SK-N-SH (cell line): ENCODE results near the gene EEIG1. TPM values are rescaled to one million over a fixed set of nuclear protein-coding genes. Genes with fewer than 3 reads are reported as not detected.

Experiments
- CTCF ChIA-PET: fragments of 300-600, 350-600 bp; formaldehyde crosslinking; extraction: SDS; loops from one replicate; lab custom pipeline; 2021; lab: Yijun Ruan, JAX
- POLR2A ChIA-PET: fragments of 350-600 bp; sonication (Branson Sonifier 250); formaldehyde crosslinking; extraction: SDS; loops from one replicate; lab custom pipeline; 2020; ENCODE audit warnings: antibody characterized with exemption, inconsistent platforms; lab: Yijun Ruan, JAX
- DNase-seq: peaks from one replicate; pipeline ENCODE4 v3.0.0; 2012
- H2AFZ ChIP-seq: fragments of 200-600 bp; sonication (generic); 2 replicates; pipeline ENCODE4 v1.8.1; 2016; ENCODE audit warnings: antibody characterized with exemption, mild to moderate bottlenecking, low read depth
- H3F3A ChIP-seq: fragments of 200-600 bp; sonication (generic); replicated peaks from 2 replicates; pipeline ENCODE3; 2016; ENCODE audit warnings: antibody characterized with exemption, mild to moderate bottlenecking; ENCODE audit not compliant: insufficient read depth
- H3K27ac ChIP-seq, 2 experiments: fragments of 200-500 bp in 1 of 2; fragments of 200-600 bp in 1 of 2; sonication (Bioruptor generic) in 1 of 2; sonication (generic), shearing (Covaris generic) in 1 of 2; 2 replicates each; pipeline versions ENCODE4 v1.5.1 to v1.6.1; 2014 to 2016; ENCODE audit warnings: low read depth in 2 of 2, inconsistent platforms in 1 of 2, low read length in 1 of 2, mild to moderate bottlenecking in 1 of 2, mixed read lengths in 1 of 2
- H3K27me3 ChIP-seq: fragments of 200-600 bp; sonication (generic), shearing (Covaris generic); 2 replicates; pipeline ENCODE4 v1.6.1; 2016; ENCODE audit warnings: mixed run types; ENCODE audit not compliant: insufficient read depth
- H3K36me3 ChIP-seq, 2 experiments: fragments of 200-500 bp in 1 of 2; fragments of 200-600 bp in 1 of 2; sonication (Bioruptor generic) in 1 of 2; sonication (generic) in 1 of 2; replicated peaks in 1 of 2; 2 replicates each; pipeline versions ENCODE3 to v1.5.1; 2014 to 2016; ENCODE audit warnings: low read length in 1 of 2, mild to moderate bottlenecking in 1 of 2; ENCODE audit not compliant: insufficient read depth in 2 of 2, control insufficient read depth in 1 of 2
- H3K4me1 ChIP-seq, 2 experiments: fragments of 200-500 bp in 1 of 2; fragments of 200-600 bp in 1 of 2; sonication (Bioruptor generic) in 1 of 2; sonication (generic), shearing (Covaris generic) in 1 of 2; 2 replicates each; pipeline versions ENCODE4 v1.5.1 to v1.6.1; 2014 to 2016; ENCODE audit warnings: low read depth in 1 of 2, low read length in 1 of 2, mixed run types in 1 of 2; ENCODE audit not compliant: insufficient read depth in 2 of 2, control insufficient read depth in 1 of 2
- H3K4me2 ChIP-seq: fragments of 200-600 bp; sonication (generic), shearing (Covaris generic); 2 replicates; pipeline ENCODE4 v1.6.1; 2017; ENCODE audit warnings: mixed run types
- H3K4me3 ChIP-seq, 2 experiments: fragments of 200-500 bp in 1 of 2; fragments of 200-600 bp in 1 of 2; sonication (Bioruptor generic) in 1 of 2; sonication (generic), shearing (Covaris generic) in 1 of 2; 2 replicates each; pipeline versions ENCODE4 v1.5.1 to v1.8.1; 2014 to 2016; ENCODE audit warnings: low read depth in 2 of 2, inconsistent platforms in 1 of 2, low read length in 1 of 2, mild to moderate bottlenecking in 1 of 2, mixed read lengths in 1 of 2, moderate library complexity in 1 of 2
- H3K79me2 ChIP-seq: fragments of 200-600 bp; sonication (generic); 2 replicates; pipeline ENCODE4 v1.8.1; 2017; ENCODE audit warnings: mild to moderate bottlenecking; ENCODE audit not compliant: insufficient read depth
- H3K9ac ChIP-seq: fragments of 200-600 bp; sonication (generic); 2 replicates; pipeline ENCODE4 v1.6.1; 2017; ENCODE audit warnings: mixed run types
- H3K9me2 ChIP-seq: fragments of 200-600 bp; sonication (generic); 2 replicates; pipeline ENCODE4 v1.6.1; 2017; ENCODE audit warnings: mixed run types
- H3K9me3 ChIP-seq: fragments of 200-600 bp; sonication (generic); 2 replicates; pipeline ENCODE4 v1.6.1; 2017; ENCODE audit warnings: mixed run types, mild to moderate bottlenecking, moderate library complexity
- H4K20me1 ChIP-seq: fragments of 200-600 bp; sonication (generic); 2 replicates; pipeline ENCODE4 v1.6.1; 2017; ENCODE audit warnings: mild to moderate bottlenecking, mixed run types; ENCODE audit not compliant: insufficient read depth
- FOSL2 ChIP-seq: IDR thresholded peaks from 2 replicates; pipeline ENCODE4 v1.4.0; 2012; ENCODE audit warnings: low read depth, mild to moderate bottlenecking, moderate library complexity, borderline replicate concordance
- FOXM1 ChIP-seq: IDR thresholded peaks from 2 replicates; pipeline ENCODE4 v1.4.0; 2012; ENCODE audit warnings: low read depth, mild to moderate bottlenecking
- GABPA ChIP-seq: IDR thresholded peaks from 2 replicates; pipeline ENCODE4 v1.4.0; 2012; ENCODE audit warnings: low read depth, mild to moderate bottlenecking
- JUND ChIP-seq: IDR thresholded peaks from 2 replicates; pipeline ENCODE4 v1.4.0; 2012
- MEF2A ChIP-seq: IDR thresholded peaks from 2 replicates; pipeline ENCODE4 v1.4.0; 2012; ENCODE audit warnings: low read depth, borderline replicate concordance
- NFIC ChIP-seq: IDR thresholded peaks from 2 replicates; pipeline ENCODE4 v1.4.0; 2012; ENCODE audit warnings: borderline replicate concordance
- POLR2AphosphoS5 ChIP-seq: IDR thresholded peaks from 2 replicates; pipeline ENCODE4 v1.6.1; 2012; ENCODE audit warnings: low read depth, low read length
- RAD21 ChIP-seq: IDR thresholded peaks from 2 replicates; pipeline ENCODE4 v1.6.1; 2012; ENCODE audit warnings: mild to moderate bottlenecking, low read length
- SIN3A ChIP-seq: IDR thresholded peaks from 2 replicates; pipeline ENCODE4 v1.6.1; 2012; ENCODE audit warnings: low read depth, mild to moderate bottlenecking, low read length, moderate library complexity, borderline replicate concordance
- TCF12 ChIP-seq: IDR thresholded peaks from 2 replicates; pipeline ENCODE4 v1.4.0; 2012
- TEAD4 ChIP-seq: IDR thresholded peaks from 2 replicates; pipeline ENCODE4 v1.4.0; 2012; ENCODE audit warnings: mild to moderate bottlenecking, borderline replicate concordance; ENCODE audit not compliant: insufficient read depth
- WGBS: methylation state at CpG from one replicate; pipeline ENCODE4 v1.1.6; 2017; ENCODE audit warnings: low lambda C conversion rate; 5-methylcytosine and 5-hydroxymethylcytosine counted together
- polyA plus RNA-seq, 3 experiments: library from polyadenylated mRNA; depleted of rRNA; stranded (reverse); fragments of >200 nt; gene quantifications; 2 replicates each; pipeline ENCODE4 v1.2.3, GENCODE V29; 2012
- TF ChIP-seq, protein P1 (sequence below): fragments of 200-600 bp; sonication (generic); IDR thresholded peaks from 2 replicates; pipeline ENCODE4 v1.6.1; 2017; ENCODE audit warnings: antibody characterized with exemption, mild to moderate bottlenecking, moderate library complexity
- TF ChIP-seq, protein P2 (sequence below): IDR thresholded peaks from 2 replicates; pipeline ENCODE4; 2012

EEIG1 gene
- polyA plus RNA-seq, 1 of the 3 experiments (the other 2 are of a cell fraction): 26.2 TPM

DNA sequence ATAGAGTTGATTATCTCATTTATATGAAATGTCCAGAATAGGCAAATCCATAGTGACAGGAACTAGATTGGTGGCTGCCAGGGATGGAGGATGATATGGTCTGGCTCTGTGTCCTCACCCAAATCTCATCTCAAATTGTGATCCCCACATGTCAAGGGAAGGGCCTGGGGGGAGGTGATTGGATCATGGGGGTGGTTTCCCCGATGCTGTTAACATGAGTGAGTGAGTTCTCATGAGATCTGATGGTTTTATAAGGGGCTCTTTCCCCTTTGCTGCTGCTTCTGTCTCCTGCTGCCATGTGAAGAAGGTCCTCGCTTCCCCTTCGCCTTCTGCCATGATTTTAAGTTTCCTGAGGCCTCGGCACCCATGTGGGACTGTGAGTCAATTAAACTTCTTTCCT lies 21.4 kb downstream of the EEIG1 start:
- TF ChIP-seq POLR2AphosphoS5: no peak
- no peak for TF ChIP-seq JUND
- TF ChIP-seq FOSL2: no peak
- TF ChIP-seq, all 33 proteins: peak for 0
- Histone ChIP-seq H3K9ac (no peak overlapping the region), H3K4me1 (peaks cover 21 to 59% of the 10 kb centered on the region in 2 experiments), H3K9me3 (no peaks in the 10 kb centered on the region), H3K36me3 (no peaks in the 10 kb centered on the region), H3K27me3 (no peaks in the 10 kb centered on the region), H3K27ac (no peak overlapping the region), H3K4me3 (no peak overlapping the region), H3K9me2 (no peaks in the 10 kb centered on the region), H3K4me2 (no peak overlapping the region), H4K20me1 (peaks cover 27% of the 10 kb centered on the region), H2AFZ (no peak overlapping the region), H3K79me2 (peaks cover 77% of the 10 kb centered on the region), H3F3A (peaks cover 5% of the 10 kb centered on the region)
- DNase-seq: no peak
- WGBS: 91% methylated on average over 4 of the region's 4 CpGs
- ChIA-PET CTCF (interaction anchor here (6.2 kb wide), 2 partner anchors 16 to 76 kb away, joined by 30 to 55 read pairs; no protein-coding TSS in a partner anchor), POLR2A (no interaction called here)

DNA sequence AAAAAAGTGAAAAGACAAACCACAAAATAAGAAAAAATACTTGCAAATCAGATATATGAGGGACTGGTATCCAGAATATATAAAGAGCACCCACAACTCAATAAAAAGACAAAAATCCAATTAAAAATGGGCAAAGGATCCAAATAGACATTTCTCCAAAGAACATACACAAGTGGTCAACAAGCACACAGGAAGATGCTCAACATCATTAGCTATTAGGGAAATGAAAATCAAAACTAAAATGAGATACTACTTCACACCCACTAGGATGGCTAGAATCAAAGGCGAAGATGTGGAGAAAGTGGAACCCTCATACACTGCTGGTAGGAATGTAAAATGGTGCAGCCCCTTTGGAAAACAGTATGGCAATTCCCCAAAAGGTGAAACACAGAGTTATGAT lies 22.1 kb downstream of the EEIG1 start:
- no peak overlapping the region for H2AFZ ChIP-seq
- DNase-seq: no peak
- CTCF ChIA-PET: interaction anchor here (1.5 to 7.3 kb wide), 4 partner anchors 11 to 76 kb away, joined by 4 to 106 read pairs (median 42); no protein-coding TSS in a partner anchor
- peaks cover 33% of the 10 kb centered on the region for H4K20me1 ChIP-seq
- H3K9ac ChIP-seq: no peak overlapping the region
- H3K9me2 ChIP-seq: no peaks in the 10 kb centered on the region
- H3K36me3 ChIP-seq: no peaks in the 10 kb centered on the region
- peaks cover 5% of the 10 kb centered on the region for H3F3A ChIP-seq
- no peaks in the 10 kb centered on the region for H3K9me3 ChIP-seq
- WGBS: 100% methylated on average over 1 of the region's 1 CpG
- peaks cover 15 to 59% of the 10 kb centered on the region in 2 experiments for H3K4me1 ChIP-seq
- peaks cover 77% of the 10 kb centered on the region for H3K79me2 ChIP-seq
- no peaks in the 10 kb centered on the region for H3K27me3 ChIP-seq
- no peak overlapping the region for H3K27ac ChIP-seq
- TF ChIP-seq, protein P1, sequence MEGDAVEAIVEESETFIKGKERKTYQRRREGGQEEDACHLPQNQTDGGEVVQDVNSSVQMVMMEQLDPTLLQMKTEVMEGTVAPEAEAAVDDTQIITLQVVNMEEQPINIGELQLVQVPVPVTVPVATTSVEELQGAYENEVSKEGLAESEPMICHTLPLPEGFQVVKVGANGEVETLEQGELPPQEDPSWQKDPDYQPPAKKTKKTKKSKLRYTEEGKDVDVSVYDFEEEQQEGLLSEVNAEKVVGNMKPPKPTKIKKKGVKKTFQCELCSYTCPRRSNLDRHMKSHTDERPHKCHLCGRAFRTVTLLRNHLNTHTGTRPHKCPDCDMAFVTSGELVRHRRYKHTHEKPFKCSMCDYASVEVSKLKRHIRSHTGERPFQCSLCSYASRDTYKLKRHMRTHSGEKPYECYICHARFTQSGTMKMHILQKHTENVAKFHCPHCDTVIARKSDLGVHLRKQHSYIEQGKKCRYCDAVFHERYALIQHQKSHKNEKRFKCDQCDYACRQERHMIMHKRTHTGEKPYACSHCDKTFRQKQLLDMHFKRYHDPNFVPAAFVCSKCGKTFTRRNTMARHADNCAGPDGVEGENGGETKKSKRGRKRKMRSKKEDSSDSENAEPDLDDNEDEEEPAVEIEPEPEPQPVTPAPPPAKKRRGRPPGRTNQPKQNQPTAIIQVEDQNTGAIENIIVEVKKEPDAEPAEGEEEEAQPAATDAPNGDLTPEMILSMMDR: no peak
- TF ChIP-seq, protein P2, sequence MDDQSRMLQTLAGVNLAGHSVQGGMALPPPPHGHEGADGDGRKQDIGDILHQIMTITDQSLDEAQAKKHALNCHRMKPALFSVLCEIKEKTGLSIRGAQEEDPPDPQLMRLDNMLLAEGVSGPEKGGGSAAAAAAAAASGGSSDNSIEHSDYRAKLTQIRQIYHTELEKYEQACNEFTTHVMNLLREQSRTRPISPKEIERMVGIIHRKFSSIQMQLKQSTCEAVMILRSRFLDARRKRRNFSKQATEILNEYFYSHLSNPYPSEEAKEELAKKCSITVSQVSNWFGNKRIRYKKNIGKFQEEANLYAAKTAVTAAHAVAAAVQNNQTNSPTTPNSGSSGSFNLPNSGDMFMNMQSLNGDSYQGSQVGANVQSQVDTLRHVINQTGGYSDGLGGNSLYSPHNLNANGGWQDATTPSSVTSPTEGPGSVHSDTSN: no peak
- TF ChIP-seq SIN3A: no peak
- TF ChIP-seq TCF12: no peak
- TF ChIP-seq MEF2A: no peak
- TF ChIP-seq RAD21: no peak
- no peak for TF ChIP-seq TEAD4
- TF ChIP-seq NFIC: no peak
- no peak for TF ChIP-seq FOXM1
- no peak for TF ChIP-seq GABPA
- no peak overlapping the region for H3K4me3 ChIP-seq
- no peak overlapping the region for H3K4me2 ChIP-seq
- POLR2A ChIA-PET: no interaction called here
